Measurements from ENCODE around the gene KCNK17. TPM values are rescaled to one million over a fixed set of nuclear protein-coding genes. Genes with fewer than 3 reads are reported as not detected.

KCNK17 gene
- total RNA-seq, 1 donor from 2014 or later = not detected

DNA sequence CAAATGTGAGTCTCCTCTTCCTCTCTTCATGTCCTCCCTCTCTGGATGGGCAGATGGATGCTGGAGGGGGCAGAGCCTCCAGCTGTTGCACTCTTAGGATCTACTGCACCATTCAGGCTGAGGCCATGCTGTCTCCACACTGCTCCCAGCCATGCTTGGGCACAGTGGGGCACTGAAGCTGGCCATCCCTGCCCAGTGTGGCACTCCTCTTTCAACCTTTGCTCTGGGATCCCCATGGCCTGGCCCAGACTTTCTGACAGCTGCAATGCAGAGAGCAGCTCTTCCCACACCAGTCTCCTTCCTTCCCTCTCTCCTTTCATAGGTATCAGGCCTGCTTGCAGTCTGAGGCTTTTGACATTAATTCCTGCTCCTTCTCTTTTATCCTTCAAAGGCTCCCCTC is 9.3 kb downstream of the KCNK17 start:
- Mint-ChIP-seq H3K36me3 (ENCODE audit: low read depth, unreplicated experiment) (no peaks in the 10 kb centered on the region), H3K27ac (ENCODE audit: unreplicated experiment) (peak overlapping the region; percentile 60), H3K4me1 (ENCODE audit: low read depth, unreplicated experiment) (peaks cover 1% of the 10 kb centered on the region)

DNA sequence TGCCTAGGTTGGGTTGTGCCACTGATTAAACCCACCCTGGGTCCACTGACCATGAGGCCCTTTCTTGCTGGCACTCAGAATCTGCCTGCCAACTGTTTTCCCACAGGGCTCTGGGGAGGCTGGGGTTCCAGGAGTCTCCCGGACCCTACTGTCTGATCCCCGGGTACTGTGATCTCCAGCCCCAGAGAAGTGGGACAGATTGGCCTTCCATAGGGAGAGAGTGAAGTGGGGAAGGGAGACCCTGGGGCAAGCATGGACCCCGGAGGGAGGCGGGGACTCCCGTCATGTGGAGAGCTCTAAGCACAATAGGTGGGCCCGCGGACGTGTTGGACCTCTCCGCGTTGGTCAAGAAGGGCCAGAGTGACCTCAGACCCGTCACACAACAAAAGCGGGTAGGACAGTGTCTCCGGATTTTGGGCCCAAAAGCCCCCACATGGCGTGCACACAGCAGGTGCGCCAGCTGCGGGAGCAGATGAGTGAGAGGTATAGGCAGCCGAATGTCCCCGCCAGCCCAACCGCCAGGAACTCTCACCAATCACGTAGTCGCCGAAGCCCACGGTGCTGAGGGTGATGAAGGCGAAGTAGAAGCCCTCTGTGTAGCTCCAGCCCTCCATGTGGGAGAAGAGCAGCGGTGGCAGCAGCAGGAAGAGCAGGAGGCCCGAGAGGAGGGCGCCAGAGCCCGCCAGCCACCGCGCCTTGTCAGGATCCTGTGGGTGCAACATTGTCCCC is 10.6 kb downstream of the KCNK17 start:
- Mint-ChIP-seq H3K4me3 (ENCODE audit: unreplicated experiment) (no peak overlapping the region), H3K9me3 (ENCODE audit: unreplicated experiment) (peaks cover 4% of the 10 kb centered on the region), H3K27ac (ENCODE audit: unreplicated experiment) (no peak overlapping the region), H3K27me3 (ENCODE audit: low read depth, unreplicated experiment) (peaks cover 77% of the 10 kb centered on the region), H3K36me3 (ENCODE audit: low read depth, unreplicated experiment) (no peaks in the 10 kb centered on the region), H3K4me1 (ENCODE audit: low read depth, unreplicated experiment) (peaks cover 1% of the 10 kb centered on the region)
- H3K4me1 ChIP-seq (ENCODE audit: insufficient read depth, low read length) = no peaks in the 10 kb centered on the region
- no peaks in the 10 kb centered on the region for H3K27me3 ChIP-seq (ENCODE audit: insufficient read depth, low read length)
- no peaks in the 10 kb centered on the region for H4K20me1 ChIP-seq (ENCODE audit: insufficient read depth, low read length)
- TF ChIP-seq, protein P1, sequence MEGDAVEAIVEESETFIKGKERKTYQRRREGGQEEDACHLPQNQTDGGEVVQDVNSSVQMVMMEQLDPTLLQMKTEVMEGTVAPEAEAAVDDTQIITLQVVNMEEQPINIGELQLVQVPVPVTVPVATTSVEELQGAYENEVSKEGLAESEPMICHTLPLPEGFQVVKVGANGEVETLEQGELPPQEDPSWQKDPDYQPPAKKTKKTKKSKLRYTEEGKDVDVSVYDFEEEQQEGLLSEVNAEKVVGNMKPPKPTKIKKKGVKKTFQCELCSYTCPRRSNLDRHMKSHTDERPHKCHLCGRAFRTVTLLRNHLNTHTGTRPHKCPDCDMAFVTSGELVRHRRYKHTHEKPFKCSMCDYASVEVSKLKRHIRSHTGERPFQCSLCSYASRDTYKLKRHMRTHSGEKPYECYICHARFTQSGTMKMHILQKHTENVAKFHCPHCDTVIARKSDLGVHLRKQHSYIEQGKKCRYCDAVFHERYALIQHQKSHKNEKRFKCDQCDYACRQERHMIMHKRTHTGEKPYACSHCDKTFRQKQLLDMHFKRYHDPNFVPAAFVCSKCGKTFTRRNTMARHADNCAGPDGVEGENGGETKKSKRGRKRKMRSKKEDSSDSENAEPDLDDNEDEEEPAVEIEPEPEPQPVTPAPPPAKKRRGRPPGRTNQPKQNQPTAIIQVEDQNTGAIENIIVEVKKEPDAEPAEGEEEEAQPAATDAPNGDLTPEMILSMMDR (IDR thresholded peaks at IDR 0.05; ENCODE audit: insufficient read depth, low read depth, low read length) = no peak
- no peak for TF ChIP-seq EZH2 (IDR thresholded peaks at IDR 0.05; ENCODE audit: insufficient read depth, low read length)
- no peaks in the 10 kb centered on the region for H3K36me3 ChIP-seq (ENCODE audit: insufficient read depth, low read length)
- no peak overlapping the region for H2AFZ ChIP-seq (ENCODE audit: low read depth, low read length)
- H3K4me3 ChIP-seq (ENCODE audit: insufficient read depth, low read depth, low read length) = no peak overlapping the region
- H3K9me3 ChIP-seq (ENCODE audit: insufficient read depth, low read depth, low read length) = no peaks in the 10 kb centered on the region
- no peaks in the 10 kb centered on the region for H3K79me2 ChIP-seq (ENCODE audit: insufficient read depth, low read length)
- H3K4me2 ChIP-seq (ENCODE audit: low read length) = no peak overlapping the region
- DNase-seq (ENCODE audit: low read depth) (no peak), FAIRE-seq (no peak)
- no peak overlapping the region for H3K9ac ChIP-seq (ENCODE audit: low read length)
- no peak overlapping the region for H3K27ac ChIP-seq (ENCODE audit: low read depth, low read length)

More for the DNA sequence above, 9.3 kb downstream of the KCNK17 start:
- Histone ChIP-seq H3K27me3 (ENCODE audit: insufficient read depth, low read length) (no peaks in the 10 kb centered on the region), H3K4me1 (ENCODE audit: insufficient read depth, low read length) (no peaks in the 10 kb centered on the region), H3K79me2 (ENCODE audit: insufficient read depth, low read length) (no peaks in the 10 kb centered on the region), H3K4me2 (ENCODE audit: low read length) (no peak overlapping the region), H3K9me3 (ENCODE audit: insufficient read depth, low read depth, low read length) (no peaks in the 10 kb centered on the region), H2AFZ (ENCODE audit: low read depth, low read length) (no peak overlapping the region), H3K27ac (ENCODE audit: low read depth, low read length) (no peak overlapping the region), H3K36me3 (ENCODE audit: insufficient read depth, low read length) (no peaks in the 10 kb centered on the region), H3K9ac (ENCODE audit: low read length) (no peak overlapping the region), H4K20me1 (ENCODE audit: insufficient read depth, low read length) (no peaks in the 10 kb centered on the region), H3K4me3 (ENCODE audit: insufficient read depth, low read depth, low read length) (no peak overlapping the region)
- FAIRE-seq (no peak), DNase-seq (ENCODE audit: low read depth) (no peak)
- no peak overlapping the region for H3K4me3 Mint-ChIP-seq (ENCODE audit: unreplicated experiment)
- H3K27me3 Mint-ChIP-seq (ENCODE audit: low read depth, unreplicated experiment) = peaks cover 73% of the 10 kb centered on the region
- peaks cover 4% of the 10 kb centered on the region for H3K9me3 Mint-ChIP-seq (ENCODE audit: unreplicated experiment)
- no peak for TF ChIP-seq EZH2 (IDR thresholded peaks at IDR 0.05; ENCODE audit: insufficient read depth, low read length)

DNA sequence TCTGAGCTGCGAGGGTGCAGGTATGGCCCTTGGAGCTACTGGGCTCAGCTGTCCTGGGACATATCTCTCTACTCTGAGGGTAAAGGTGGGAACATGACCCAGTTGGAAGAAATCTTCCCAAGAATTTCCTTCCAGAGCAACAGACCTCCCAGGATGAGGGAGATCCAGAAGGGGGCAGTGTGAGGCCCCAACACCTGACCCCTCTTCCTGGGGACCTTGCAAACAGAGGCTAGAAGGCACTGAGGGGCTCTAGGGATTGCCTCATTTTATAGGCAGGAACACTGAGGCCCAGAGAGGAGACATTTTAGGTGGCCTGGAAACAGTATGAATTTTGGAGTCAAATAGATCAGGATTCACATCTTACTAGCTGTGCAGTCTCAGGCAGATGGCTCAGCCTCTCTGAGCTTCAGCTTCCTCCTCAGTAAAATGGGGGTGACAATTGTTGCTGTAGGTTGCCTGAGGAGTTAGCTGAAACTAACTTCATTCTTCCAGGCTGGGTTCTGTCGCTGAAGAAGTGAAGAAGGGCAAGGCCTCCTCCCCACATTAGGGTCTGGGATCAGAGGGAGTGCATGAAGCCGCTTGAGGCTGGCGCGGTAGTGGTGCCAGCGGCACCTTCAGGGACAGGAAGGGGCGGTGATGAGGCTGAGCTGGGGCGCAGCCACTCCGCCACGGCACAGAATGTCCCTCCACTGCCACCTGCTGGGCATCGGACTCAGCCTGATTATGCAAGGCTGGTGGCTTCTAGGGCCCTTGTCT is 11.4 kb downstream of the KCNK17 start:
- H3K79me2 ChIP-seq (ENCODE audit: insufficient read depth, low read length) = no peaks in the 10 kb centered on the region
- FAIRE-seq (no peak), DNase-seq (ENCODE audit: low read depth) (peak; percentile 19)
- H3K4me1 ChIP-seq (ENCODE audit: insufficient read depth, low read length) = no peaks in the 10 kb centered on the region
- no peak for TF ChIP-seq EZH2 (IDR thresholded peaks at IDR 0.05; ENCODE audit: insufficient read depth, low read length)
- TF ChIP-seq, protein P1 (IDR thresholded peaks at IDR 0.05; ENCODE audit: insufficient read depth, low read depth, low read length) = peak; percentile 61
- no peak overlapping the region for H3K27ac Mint-ChIP-seq (ENCODE audit: unreplicated experiment)
- no peaks in the 10 kb centered on the region for H4K20me1 ChIP-seq (ENCODE audit: insufficient read depth, low read length)
- H3K36me3 Mint-ChIP-seq (ENCODE audit: low read depth, unreplicated experiment) = no peaks in the 10 kb centered on the region
- H3K36me3 ChIP-seq (ENCODE audit: insufficient read depth, low read length) = no peaks in the 10 kb centered on the region
- H3K4me3 Mint-ChIP-seq (ENCODE audit: unreplicated experiment) = no peak overlapping the region
- no peaks in the 10 kb centered on the region for H3K27me3 ChIP-seq (ENCODE audit: insufficient read depth, low read length)
- H3K4me3 ChIP-seq (ENCODE audit: insufficient read depth, low read depth, low read length) = no peak overlapping the region
- H3K4me1 Mint-ChIP-seq (ENCODE audit: low read depth, unreplicated experiment) = peaks cover 1% of the 10 kb centered on the region
- no peak overlapping the region for H3K27ac ChIP-seq (ENCODE audit: low read depth, low read length)
- H3K27me3 Mint-ChIP-seq (ENCODE audit: low read depth, unreplicated experiment) = peaks cover 78% of the 10 kb centered on the region
- H3K9ac ChIP-seq (ENCODE audit: low read length) = no peak overlapping the region
- H3K4me2 ChIP-seq (ENCODE audit: low read length) = peak overlapping the region; percentile 59
- peak overlapping the region; percentile 39 for H2AFZ ChIP-seq (ENCODE audit: low read depth, low read length)
- peaks cover 4% of the 10 kb centered on the region for H3K9me3 Mint-ChIP-seq (ENCODE audit: unreplicated experiment)
- no peaks in the 10 kb centered on the region for H3K9me3 ChIP-seq (ENCODE audit: insufficient read depth, low read depth, low read length)

All from astrocyte (in vitro differentiated cells and primary cell).